ENCODE measurements around the gene PKDREJ. TPM values are rescaled to one million over a fixed set of nuclear protein-coding genes. Genes with fewer than 3 reads are reported as not detected.

The PKDREJ gene
- total and polyA plus RNA-seq, 9 donors, result under 0.01 to 0.17 (median 0.12) TPM; not detected in 1

GRCh38 chr22:46275455-46276122, 12.4 kb upstream of the PKDREJ start:
- 64 to 72% (median 67%) methylated on average over 3 of the region's 3 CpGs for WGBS, 3 donors
- H3K27ac ChIP-seq, result no peak overlapping the region
- TF ChIP-seq CTCF (IDR thresholded peaks at IDR 0.05) (no peak), POLR2A (IDR thresholded peaks at IDR 0.05) (no peak), EP300 (IDR thresholded peaks at IDR 0.05) (no peak)
- H3K9me3 ChIP-seq, result no peaks in the 10 kb centered on the region
- H3K4me1 ChIP-seq (ENCODE audit: insufficient read depth), result no peaks in the 10 kb centered on the region
- peaks cover 2% of the 10 kb centered on the region for H3K36me3 ChIP-seq
- no peaks in the 10 kb centered on the region for H3K27me3 ChIP-seq
- intact Hi-C loops (cut with DNase I), result no loop called here
- DNase-seq, result peak in 1 of 5 donors; percentile 1
- no peak overlapping the region for H3K4me3 ChIP-seq

GRCh38 chr22:46274381-46274780, 11.2 kb upstream of the PKDREJ start:
- no peaks in the 10 kb centered on the region for H3K4me1 ChIP-seq (ENCODE audit: insufficient read depth)
- H3K27me3 ChIP-seq, result no peaks in the 10 kb centered on the region
- intact Hi-C loops (cut with DNase I), result no loop called here
- H3K36me3 ChIP-seq, result peaks cover 2% of the 10 kb centered on the region
- TF ChIP-seq EP300 (IDR thresholded peaks at IDR 0.05) (no peak), CTCF (IDR thresholded peaks at IDR 0.05) (no peak), POLR2A (IDR thresholded peaks at IDR 0.05) (no peak)
- H3K4me3 ChIP-seq, result no peak overlapping the region
- no peak overlapping the region for H3K27ac ChIP-seq
- no peaks in the 10 kb centered on the region for H3K9me3 ChIP-seq
- peak in 1 of 5 donors; percentile 19 for DNase-seq
- 93 to 96% (median 96%) methylated on average over 8 of the region's 8 CpGs for WGBS, 3 donors

- 89 to 94% (median 90%) methylated on average over 8 to 12 of the region's 12 CpGs for WGBS, 3 donors
- intact Hi-C loops (cut with DNase I), result no loop called here
- H3K36me3 ChIP-seq, result peaks cover 2% of the 10 kb centered on the region
- peak in 1 of 5 donors; percentile 26 for DNase-seq
- H3K27me3 ChIP-seq, result no peaks in the 10 kb centered on the region
- no peaks in the 10 kb centered on the region for H3K9me3 ChIP-seq
- H3K27ac ChIP-seq, result no peak overlapping the region
- H3K4me1 ChIP-seq (ENCODE audit: insufficient read depth), result no peaks in the 10 kb centered on the region
- H3K4me3 ChIP-seq, result no peak overlapping the region
- TF ChIP-seq POLR2A (IDR thresholded peaks at IDR 0.05) (no peak), EP300 (IDR thresholded peaks at IDR 0.05) (no peak), CTCF (IDR thresholded peaks at IDR 0.05) (no peak)
Observed at GRCh38 chr22:46273432-46274148, 10.4 kb upstream of the PKDREJ start.

- H3K36me3 ChIP-seq, result peaks cover 2% of the 10 kb centered on the region
Observed at GRCh38 chr22:46272762-46273431, 9.8 kb upstream of the PKDREJ start.

More at GRCh38 chr22:46272762-46273431, 9.8 kb upstream of the PKDREJ start:
- DNase-seq, result peak in 1 of 5 donors; percentile 27
- Histone ChIP-seq H3K27ac (no peak overlapping the region), H3K27me3 (no peaks in the 10 kb centered on the region), H3K4me3 (no peak overlapping the region), H3K4me1 (ENCODE audit: insufficient read depth) (no peaks in the 10 kb centered on the region), H3K9me3 (no peaks in the 10 kb centered on the region)
- WGBS, 3 donors, result 88 to 92% (median 89%) methylated on average over 11 to 12 of the region's 12 CpGs
- intact Hi-C loops (cut with DNase I), result no loop called here
- TF ChIP-seq EP300 (IDR thresholded peaks at IDR 0.05) (no peak), POLR2A (IDR thresholded peaks at IDR 0.05) (no peak), CTCF (IDR thresholded peaks at IDR 0.05) (no peak)

Data from ovary (tissue), 9 donors.